Natural killer cell (primary cell): ENCODE data around the gene RWDD4. TPM values are rescaled to one million over a fixed set of nuclear protein-coding genes. Genes with fewer than 3 reads are reported as not detected.

Experiments used
- ATAC-seq, 3 donors: fragments of 150-1000 bp in 2 of 3; fragments of 200-7000 bp in 1 of 3; cut with Tn5 transposase; 1 replicate in 1 of 3; 2 replicates in 2 of 3; pipeline ENCODE4 v1.10.0; 2021; ENCODE audit warnings: mild to moderate bottlenecking in 2 of 3, moderate library complexity in 2 of 3
- DNase-seq, 2 donors: peaks; one replicate each; pipeline versions ENCODE4 v3.0.0 to v3.0.0-alpha.2; 2013 to 2021; ENCODE audit warnings: mixed read lengths in 1 of 2
- H3K27ac ChIP-seq: one replicate; pipeline ENCODE4 v1.5.1; 2013; ENCODE audit warnings: mild to moderate bottlenecking, low read length
- H3K27me3 ChIP-seq: one replicate; pipeline ENCODE4 v1.6.1; 2013; ENCODE audit warnings: low read length; ENCODE audit not compliant: control insufficient read depth, insufficient read depth
- H3K36me3 ChIP-seq: one replicate; pipeline ENCODE4 v1.6.1; 2013; ENCODE audit warnings: low read length; ENCODE audit not compliant: control insufficient read depth, insufficient read depth
- H3K4me1 ChIP-seq: one replicate; pipeline ENCODE4 v1.6.1; 2013; ENCODE audit warnings: low read length; ENCODE audit not compliant: control insufficient read depth, insufficient read depth
- H3K4me3 ChIP-seq: one replicate; pipeline ENCODE4 v1.5.1; 2013; ENCODE audit warnings: low read length
- H3K9me3 ChIP-seq: one replicate; pipeline ENCODE4 v1.6.1; 2013; ENCODE audit warnings: low read length; ENCODE audit not compliant: control insufficient read depth, insufficient read depth
- H3K27ac Mint-ChIP-seq, 2 donors: one replicate each; pipeline ENCODE4 v1.8.0; 2022; ENCODE audit warnings: mild to moderate bottlenecking in 2 of 2, mixed read lengths in 2 of 2, moderate library complexity in 1 of 2
- H3K27me3 Mint-ChIP-seq, 2 donors: one replicate each; pipeline ENCODE4 v1.8.0; 2022; ENCODE audit warnings: low read depth in 2 of 2, mixed read lengths in 2 of 2
- H3K36me3 Mint-ChIP-seq: one replicate; pipeline ENCODE4 v1.8.0; 2022; ENCODE audit warnings: mixed read lengths
- H3K4me1 Mint-ChIP-seq, 2 donors: one replicate each; pipeline ENCODE4 v1.8.0; 2022; ENCODE audit warnings: mixed read lengths in 2 of 2
- H3K4me3 Mint-ChIP-seq: one replicate; pipeline ENCODE4 v1.8.0; 2022; ENCODE audit warnings: mild to moderate bottlenecking, moderate library complexity, mixed read lengths
- H3K9me3 Mint-ChIP-seq, 2 donors: one replicate each; pipeline ENCODE4 v1.8.0; 2022; ENCODE audit warnings: mixed read lengths in 2 of 2
- CTCF ChIP-seq: fragments of 200-600 bp; IDR thresholded peaks from one replicate; pipeline ENCODE4 v1.8.0; 2022; ENCODE audit warnings: antibody characterized with exemption
- whole genome bisulfite sequencing: methylation state at CpG from one replicate; pipeline ENCODE4 v1.1.7; 2013; ENCODE audit warnings: missing lambda C conversion rate; ENCODE audit not compliant: insufficient coverage; 5-methylcytosine and 5-hydroxymethylcytosine counted together
- intact Hi-C: fragments of 100-400 bp; cut with micrococcal nuclease; formaldehyde crosslinking; loops from one replicate; pipeline ENCODE4 v1.14.2; 2022
- total RNA-seq, 4 donors: library from RNA; stranded (reverse); fragments of 120-200 nt in 1 of 4; gene quantifications; one replicate each; pipeline versions ENCODE4 v1.2.3 to v1.2.4, GENCODE V29; 2013 to 2022

Gene RWDD4
- total RNA-seq, 3 donors from 2014 or later (not counting 1 experiment from before 2014, with no cell fraction given), result 14.3 to 20.7 (median 17.6) TPM

GRCh38 chr4:183698909-183699308 is 39.9 kb upstream of the RWDD4 start:
- ATAC-seq (no peak), DNase-seq (no peak)
- Histone ChIP-seq H3K27me3 (no peaks in the 10 kb centered on the region), H3K4me1 (no peaks in the 10 kb centered on the region), H3K36me3 (peaks cover 85% of the 10 kb centered on the region), H3K9me3 (no peaks in the 10 kb centered on the region), H3K27ac (no peak overlapping the region), H3K4me3 (no peak overlapping the region)
- intact Hi-C loops, result no loop called here
- Mint-ChIP-seq H3K27ac (no peak overlapping the region), H3K27me3 (no peaks in the 10 kb centered on the region), H3K36me3 (peaks cover 38% of the 10 kb centered on the region), H3K9me3 (no peaks in the 10 kb centered on the region), H3K4me3 (no peak overlapping the region), H3K4me1 (peaks cover 0 to 13% of the 10 kb centered on the region in 2 donors)
- no peak for TF ChIP-seq CTCF

- H3K36me3 Mint-ChIP-seq, result peaks cover 26% of the 10 kb centered on the region
- no peak overlapping the region for H3K4me3 ChIP-seq
- no peak overlapping the region for H3K4me3 Mint-ChIP-seq
- H3K27me3 Mint-ChIP-seq, result no peaks in the 10 kb centered on the region
- TF ChIP-seq CTCF, result no peak
- H3K36me3 ChIP-seq, result peaks cover 77% of the 10 kb centered on the region
- H3K9me3 Mint-ChIP-seq, result no peaks in the 10 kb centered on the region
- peaks cover 0 to 15% of the 10 kb centered on the region in 2 donors for H3K4me1 Mint-ChIP-seq
- H3K9me3 ChIP-seq, result no peaks in the 10 kb centered on the region
- H3K27ac Mint-ChIP-seq, result no peak overlapping the region
- no peak overlapping the region for H3K27ac ChIP-seq
- no peaks in the 10 kb centered on the region for H3K27me3 ChIP-seq
- intact Hi-C loops, result no loop called here
- ATAC-seq (no peak), DNase-seq (no peak)
- H3K4me1 ChIP-seq, result no peaks in the 10 kb centered on the region
Measured at GRCh38 chr4:183691897-183692296, 32.9 kb upstream of the RWDD4 start.

GRCh38 chr4:183691006-183691405 is 32.0 kb upstream of the RWDD4 start:
- intact Hi-C loops, result no loop called here
- peaks cover 26% of the 10 kb centered on the region for H3K36me3 Mint-ChIP-seq
- no peak overlapping the region for H3K4me3 Mint-ChIP-seq
- DNase-seq (no peak), ATAC-seq (no peak)
- no peaks in the 10 kb centered on the region for H3K27me3 Mint-ChIP-seq
- Histone ChIP-seq H3K4me3 (no peak overlapping the region), H3K27ac (no peak overlapping the region), H3K36me3 (peaks cover 75% of the 10 kb centered on the region), H3K4me1 (no peaks in the 10 kb centered on the region), H3K9me3 (no peaks in the 10 kb centered on the region), H3K27me3 (no peaks in the 10 kb centered on the region)
- TF ChIP-seq CTCF, result no peak
- peaks cover 0 to 15% of the 10 kb centered on the region in 2 donors for H3K4me1 Mint-ChIP-seq
- H3K27ac Mint-ChIP-seq, result peak overlapping the region in 1 of 2 donors; percentile 4
- no peaks in the 10 kb centered on the region for H3K9me3 Mint-ChIP-seq

GRCh38 chr4:183688216-183688615 is 29.2 kb upstream of the RWDD4 start:
- intact Hi-C loops, result no loop called here
- H3K4me3 Mint-ChIP-seq, result no peak overlapping the region
- H3K27me3 Mint-ChIP-seq, result no peaks in the 10 kb centered on the region
- Histone ChIP-seq H3K4me1 (no peaks in the 10 kb centered on the region), H3K27me3 (no peaks in the 10 kb centered on the region), H3K36me3 (peaks cover 79% of the 10 kb centered on the region), H3K9me3 (no peaks in the 10 kb centered on the region), H3K4me3 (no peak overlapping the region), H3K27ac (no peak overlapping the region)
- H3K36me3 Mint-ChIP-seq, result peaks cover 11% of the 10 kb centered on the region
- ATAC-seq, result no peak
- no peak for TF ChIP-seq CTCF
- peaks cover 0 to 15% of the 10 kb centered on the region in 2 donors for H3K4me1 Mint-ChIP-seq
- DNase-seq, result no peak
- H3K9me3 Mint-ChIP-seq, result no peaks in the 10 kb centered on the region
- WGBS, result 96% methylated on average over 6 of the region's 6 CpGs
- H3K27ac Mint-ChIP-seq, result peak overlapping the region in 1 of 2 donors; percentile 7
